Transverse colon (tissue), 4 donors: ENCODE results near the gene FGD3. TPM values are rescaled to one million over a fixed set of nuclear protein-coding genes. Genes with fewer than 3 reads are reported as not detected.

Experiments
- DNase-seq: peaks from one replicate; pipeline ENCODE4 v3.0.0-alpha.2; 2019
- H3K27ac ChIP-seq, 4 donors: fragments of 200-600 bp; sonication (generic); 2 replicates each; pipeline ENCODE4 v1.5.1; 2016 to 2018; ENCODE audit warnings: inconsistent platforms in 4 of 4
- H3K27me3 ChIP-seq: fragments of 200-600 bp; sonication (generic); 2 replicates; pipeline ENCODE4 v1.5.1; 2017; ENCODE audit warnings: inconsistent platforms
- H3K36me3 ChIP-seq, 4 donors: fragments of 200-600 bp; sonication (generic); 2 replicates each; pipeline ENCODE4 v1.5.1; 2017 to 2019; ENCODE audit warnings: inconsistent platforms in 4 of 4
- H3K4me1 ChIP-seq, 4 donors: fragments of 200-600 bp; sonication (generic); 2 replicates each; pipeline ENCODE4 v1.5.1; 2017 to 2020; ENCODE audit warnings: inconsistent platforms in 4 of 4
- H3K4me3 ChIP-seq, 4 donors: fragments of 200-600 bp; sonication (generic); 1 replicate in 1 of 4; 2 replicates in 3 of 4; pipeline versions ENCODE4 v1.5.1 to v1.6.1; 2017 to 2019; ENCODE audit warnings: inconsistent platforms in 4 of 4
- H3K9me3 ChIP-seq, 2 donors: fragments of 200-600 bp; sonication (generic); 2 replicates each; pipeline ENCODE4 v1.5.1; 2017 to 2019; ENCODE audit warnings: inconsistent platforms in 2 of 2
- CTCF ChIP-seq, 5 experiments: fragments of 200-600 bp in 3 of 5; fragments of 450-650 bp in 2 of 5; sonication (generic) in 3 of 5; IDR thresholded peaks; 1 replicate in 2 of 5; 2 replicates in 3 of 5; pipeline ENCODE4 v1.5.1; 2016 to 2017; ENCODE audit warnings: antibody characterized with exemption in 5 of 5, inconsistent platforms in 3 of 5, mild to moderate bottlenecking in 2 of 5, moderate library complexity in 1 of 5
- EP300 ChIP-seq: sonication (generic); formaldehyde crosslinking; IDR thresholded peaks from one replicate; pipeline ENCODE4 v1.6.1; 2017; ENCODE audit warnings: antibody characterized with exemption, low read depth
- POLR2A ChIP-seq: fragments of 450-650 bp; IDR thresholded peaks from one replicate; pipeline ENCODE4 v1.6.1; 2016; ENCODE audit warnings: antibody characterized with exemption, mild to moderate bottlenecking, moderate library complexity
- POLR2AphosphoS5 ChIP-seq, 3 donors: sonication (generic); formaldehyde crosslinking; IDR thresholded peaks; one replicate each; pipeline ENCODE4 v1.6.1; 2016; ENCODE audit warnings: antibody characterized with exemption in 3 of 3
- WGBS, 2 donors: methylation state at CpG; one replicate each; pipeline ENCODE4 v1.1.5; 2018; ENCODE audit warnings: low coverage in 1 of 2; 5-methylcytosine and 5-hydroxymethylcytosine counted together
- in situ Hi-C, 4 donors: fragments of 200-750 bp; cut with MboI; loops; one replicate each; pipeline versions ENCODE4 v1.15.0 to v1.15.1; 2017; ENCODE audit warnings: low sequenced_read_pairs in 3 of 4, low pct_ligation_motif_present in 1 of 4, low pct_unique_long_range_greater_than_20kb in 1 of 4
- intact Hi-C: fragments of 100-400 bp; cut with DNase I; formaldehyde crosslinking; loops from one replicate; pipeline ENCODE4 v1.15.1; 2023; ENCODE audit warnings: low total_unique reads
- total RNA-seq, 4 donors: library from RNA; depleted of rRNA; stranded (reverse); fragments of >200 nt; gene quantifications; one replicate each; pipeline ENCODE4 v1.1.0, GENCODE V29; 2016

The FGD3 gene
- total RNA-seq, 4 donors from 2014 or later: 5.2 to 9.7 (median 6.0) TPM; not detected in 1

GRCh38 chr9:92971776-92972175 is 24.5 kb downstream of the FGD3 start:
- Histone ChIP-seq H3K9me3 (no peaks in the 10 kb centered on the region), H3K36me3 (no peaks in the 10 kb centered on the region), H3K27me3 (no peaks in the 10 kb centered on the region), H3K4me3 (no peak overlapping the region), H3K27ac (no peak overlapping the region), H3K4me1 (no peaks in the 10 kb centered on the region)
- 100% methylated on average over 1 of the region's 1 CpG; no CpG with 5 or more reads in 1 of the 2 donors for WGBS, 2 donors
- DNase-seq: no peak
- TF ChIP-seq CTCF (IDR thresholded peaks at IDR 0.05): no peak
- TF ChIP-seq POLR2A: no peak
- no peak for TF ChIP-seq POLR2AphosphoS5 (IDR thresholded peaks at IDR 0.05)
- TF ChIP-seq EP300: no peak
- in situ Hi-C loops (no loop called here), intact Hi-C loops (no loop called here)

- Histone ChIP-seq H3K9me3 (no peaks in the 10 kb centered on the region), H3K36me3 (no peaks in the 10 kb centered on the region), H3K4me3 (no peak overlapping the region), H3K4me1 (peaks cover 0 to 4% (median 0%) of the 10 kb centered on the region in 4 donors), H3K27ac (no peak overlapping the region), H3K27me3 (no peaks in the 10 kb centered on the region)
- DNase-seq: no peak
- in situ Hi-C loops (no loop called here), intact Hi-C loops (no loop called here)
- TF ChIP-seq EP300: no peak
- no peak for TF ChIP-seq POLR2A
- no peak for TF ChIP-seq POLR2AphosphoS5 (IDR thresholded peaks at IDR 0.05)
- no peak for TF ChIP-seq CTCF (IDR thresholded peaks at IDR 0.05)
- 78 to 95% methylated on average over 3 to 7 of the region's 7 CpGs for WGBS, 2 donors
Observed at GRCh38 chr9:92973700-92974099, 26.4 kb downstream of the FGD3 start.

GRCh38 chr9:92974161-92974661 is 26.9 kb downstream of the FGD3 start:
- no peaks in the 10 kb centered on the region for H3K27me3 ChIP-seq
- no peaks in the 10 kb centered on the region for H3K36me3 ChIP-seq
- DNase-seq: no peak
- H3K27ac ChIP-seq: no peak overlapping the region
- H3K9me3 ChIP-seq: no peaks in the 10 kb centered on the region
- in situ Hi-C loops: no loop called here
- H3K4me3 ChIP-seq: no peak overlapping the region
- H3K4me1 ChIP-seq: peaks cover 0 to 5% (median 0%) of the 10 kb centered on the region in 4 donors
- 20 to 46% methylated on average over 2 to 8 of the region's 10 CpGs for WGBS, 2 donors
- intact Hi-C loops: no loop called here
- TF ChIP-seq EP300 (no peak), CTCF (IDR thresholded peaks at IDR 0.05) (no peak), POLR2AphosphoS5 (IDR thresholded peaks at IDR 0.05) (no peak), POLR2A (no peak)

GRCh38 chr9:92974761-92975755 is 27.7 kb downstream of the FGD3 start:
- TF ChIP-seq POLR2A (no peak), POLR2AphosphoS5 (IDR thresholded peaks at IDR 0.05) (no peak), CTCF (IDR thresholded peaks at IDR 0.05) (no peak), EP300 (no peak)
- no peak for DNase-seq
- no peaks in the 10 kb centered on the region for H3K9me3 ChIP-seq
- intact Hi-C loops: no loop called here
- H3K27ac ChIP-seq: no peak overlapping the region
- H3K4me1 ChIP-seq: peaks cover 0 to 10% (median 0%) of the 10 kb centered on the region in 4 donors
- no peaks in the 10 kb centered on the region for H3K36me3 ChIP-seq
- in situ Hi-C loops: no loop called here
- no peaks in the 10 kb centered on the region for H3K27me3 ChIP-seq
- H3K4me3 ChIP-seq: no peak overlapping the region
- 64 to 88% methylated on average over 2 to 22 of the region's 22 CpGs for WGBS, 2 donors
